ENCODE measurements around the gene TMEM45A.
"Not testable (repeated sequence)": the region's sequence is repeated elsewhere in the genome, so short reads cannot be mapped to it uniquely, and the experiment has no call there.

TMEM45A gene, protein sequence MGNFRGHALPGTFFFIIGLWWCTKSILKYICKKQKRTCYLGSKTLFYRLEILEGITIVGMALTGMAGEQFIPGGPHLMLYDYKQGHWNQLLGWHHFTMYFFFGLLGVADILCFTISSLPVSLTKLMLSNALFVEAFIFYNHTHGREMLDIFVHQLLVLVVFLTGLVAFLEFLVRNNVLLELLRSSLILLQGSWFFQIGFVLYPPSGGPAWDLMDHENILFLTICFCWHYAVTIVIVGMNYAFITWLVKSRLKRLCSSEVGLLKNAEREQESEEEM

DNA sequence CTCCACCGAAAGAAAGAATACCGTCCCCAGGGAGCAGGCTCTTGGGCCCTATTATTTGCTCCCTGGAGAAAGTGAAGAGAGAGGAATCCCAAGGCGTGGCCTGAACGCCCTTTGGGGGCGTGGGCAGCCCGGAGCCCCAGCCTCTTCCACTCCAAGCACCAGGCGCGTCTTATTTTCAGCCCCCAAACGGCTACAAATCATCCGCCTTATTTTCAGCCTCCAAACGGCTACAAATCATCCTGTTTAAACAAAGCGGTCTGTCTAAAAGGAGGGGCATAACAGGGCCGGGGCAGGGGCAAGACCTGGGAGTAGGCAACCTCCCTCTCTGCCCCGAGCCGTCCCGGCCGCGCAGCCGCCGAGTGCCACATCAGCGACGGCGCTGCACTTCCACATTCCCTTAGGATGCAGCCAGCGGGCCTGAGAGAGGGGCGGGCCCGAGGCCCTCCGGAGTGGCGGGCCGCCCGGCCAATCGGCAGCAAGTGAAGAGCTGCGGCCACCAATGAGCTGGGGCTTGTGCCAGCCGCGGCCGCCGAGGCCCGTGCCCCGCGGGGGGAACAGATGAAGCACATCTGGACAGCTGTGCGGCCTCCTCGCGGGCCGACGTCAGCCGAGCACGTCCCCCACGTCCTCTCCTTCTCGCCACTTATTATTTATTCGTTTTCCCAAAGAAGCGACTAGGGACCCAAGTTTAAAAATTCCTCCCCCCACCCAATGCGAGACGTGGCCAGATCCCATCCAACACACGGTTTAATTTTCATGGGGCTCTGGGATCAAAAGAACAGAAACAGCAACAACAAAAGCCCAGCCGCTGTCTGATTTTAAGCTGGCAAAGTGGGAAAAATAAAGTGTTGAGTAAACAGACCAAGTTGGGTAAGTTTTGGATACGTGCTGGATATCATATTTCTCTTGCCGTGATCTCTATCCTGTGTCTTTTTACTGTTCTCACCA is at the start of gene TMEM45A:
TMEM45A (plus strand) TSS at position 561 of the 948 bp plus-strand sequence. CDS start 62,593 bp downstream, outside the sequence.
- Mint-ChIP-seq H3K9me3 (no peaks in the 10 kb centered on the region), H3K27me3 (ENCODE audit: low read depth) (peaks cover 26% of the 10 kb centered on the region), H3K4me1 (ENCODE audit: low read depth) (peaks cover 10% of the 10 kb centered on the region), H3K27ac (no peak within 1 kb of the TSS), H3K4me3 (peak within 1 kb of the TSS; percentile 87), H3K36me3 (ENCODE audit: low read depth) (no peaks in the 10 kb centered on the region)
- peak; percentile 84 for DNase-seq (ENCODE audit: low spot score)

DNA sequence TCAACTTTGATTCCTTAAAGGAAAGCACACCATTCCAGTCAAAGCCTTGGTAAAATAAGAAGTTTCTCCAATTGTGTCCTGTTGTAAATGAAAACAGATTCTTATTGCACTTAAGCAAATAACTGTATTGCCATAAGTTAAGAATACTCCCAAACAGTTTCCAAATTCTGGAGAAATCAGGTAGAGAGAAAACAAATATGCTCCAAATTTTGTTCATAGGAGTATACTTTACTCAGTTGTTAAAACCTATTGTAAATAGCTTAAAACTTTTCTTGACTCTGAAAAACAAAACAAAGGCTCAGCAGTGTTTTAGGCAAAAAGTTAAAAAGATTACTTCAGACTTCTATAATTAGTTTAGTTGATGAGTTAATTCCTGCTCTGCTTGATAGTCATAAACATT is 48.7 kb upstream of the TMEM45A start:
- no peaks in the 10 kb centered on the region for H3K27me3 Mint-ChIP-seq (ENCODE audit: low read depth)
- H3K4me1 Mint-ChIP-seq (ENCODE audit: low read depth) = peaks cover 6% of the 10 kb centered on the region
- H3K36me3 Mint-ChIP-seq (ENCODE audit: low read depth) = no peaks in the 10 kb centered on the region
- H3K9me3 Mint-ChIP-seq = peaks cover 19% of the 10 kb centered on the region
- H3K4me3 Mint-ChIP-seq = no peak overlapping the region
- no peak overlapping the region for H3K27ac Mint-ChIP-seq
- no peak for DNase-seq (ENCODE audit: low spot score)

DNA sequence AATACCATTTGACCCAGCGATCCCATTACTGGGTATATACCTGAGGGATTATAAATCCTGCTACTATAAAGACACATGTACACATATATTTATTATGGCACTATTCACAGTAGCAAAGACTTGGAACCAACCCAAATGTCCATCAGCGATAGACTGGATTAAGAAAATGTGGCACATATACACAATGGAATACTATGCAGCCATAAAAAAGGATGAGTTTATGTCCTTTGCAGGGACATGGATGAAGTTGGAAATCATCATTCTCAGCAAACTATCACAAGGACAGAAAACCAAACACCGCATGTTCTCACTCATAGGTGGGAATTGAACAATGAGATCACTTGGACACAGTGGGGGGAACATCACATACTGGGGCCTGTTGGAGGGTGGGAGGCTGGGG is 45.4 kb upstream of the TMEM45A start:
- H3K4me3 Mint-ChIP-seq; H3K27ac Mint-ChIP-seq; DNase-seq (ENCODE audit: low spot score); H3K27me3 Mint-ChIP-seq (ENCODE audit: low read depth); H3K36me3 Mint-ChIP-seq (ENCODE audit: low read depth); H3K4me1 Mint-ChIP-seq (ENCODE audit: low read depth): not testable (repeated sequence)
- peaks cover 19% of the 10 kb centered on the region for H3K9me3 Mint-ChIP-seq

DNA sequence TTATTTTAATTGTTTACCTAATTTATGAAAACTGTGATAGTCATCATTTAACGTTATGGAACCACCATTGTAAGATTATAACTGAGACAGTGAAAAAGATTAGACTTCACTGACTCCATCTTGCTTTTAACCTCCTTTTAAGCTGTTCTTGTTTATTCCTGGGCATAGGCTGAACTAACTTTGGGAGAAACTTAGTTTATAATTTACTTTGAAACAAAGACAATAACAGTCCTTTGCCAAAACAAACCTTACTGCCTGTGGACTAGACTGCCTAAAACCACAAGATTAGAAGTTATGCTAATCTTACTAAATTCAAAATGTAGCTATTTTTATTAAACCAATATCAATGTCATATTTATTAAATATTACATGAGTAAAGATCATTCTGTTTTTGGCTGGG is 44.3 kb upstream of the TMEM45A start:
- no peak overlapping the region for H3K27ac Mint-ChIP-seq
- H3K36me3 Mint-ChIP-seq (ENCODE audit: low read depth) = no peaks in the 10 kb centered on the region
- no peak for DNase-seq (ENCODE audit: low spot score)
- H3K4me3 Mint-ChIP-seq = no peak overlapping the region
- no peaks in the 10 kb centered on the region for H3K4me1 Mint-ChIP-seq (ENCODE audit: low read depth)
- no peaks in the 10 kb centered on the region for H3K27me3 Mint-ChIP-seq (ENCODE audit: low read depth)
- peaks cover 19% of the 10 kb centered on the region for H3K9me3 Mint-ChIP-seq

DNA sequence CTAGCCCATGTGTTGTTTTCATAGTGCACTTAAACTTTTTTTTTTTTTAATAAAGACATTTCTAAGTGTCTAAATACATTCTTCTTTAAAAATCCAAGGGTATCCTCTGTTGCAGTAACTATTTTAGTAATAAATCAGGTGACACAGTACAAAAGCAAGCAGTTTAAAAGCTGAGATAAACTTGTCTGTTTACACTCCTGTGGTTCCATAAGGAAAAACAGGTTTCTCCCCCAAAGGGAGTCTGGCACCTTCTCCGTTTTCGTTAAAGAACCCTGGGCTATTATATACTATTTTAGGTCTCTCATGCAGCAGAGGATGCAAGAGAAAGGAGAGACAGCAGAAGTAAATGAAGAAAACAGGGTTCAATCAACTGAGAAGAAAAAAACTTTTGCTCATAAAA is 43.2 kb upstream of the TMEM45A start:
- no peak for DNase-seq (ENCODE audit: low spot score)
- Mint-ChIP-seq H3K4me3 (no peak overlapping the region), H3K9me3 (peaks cover 19% of the 10 kb centered on the region), H3K4me1 (ENCODE audit: low read depth) (no peaks in the 10 kb centered on the region), H3K36me3 (ENCODE audit: low read depth) (no peaks in the 10 kb centered on the region), H3K27ac (no peak overlapping the region), H3K27me3 (ENCODE audit: low read depth) (no peaks in the 10 kb centered on the region)

DNA sequence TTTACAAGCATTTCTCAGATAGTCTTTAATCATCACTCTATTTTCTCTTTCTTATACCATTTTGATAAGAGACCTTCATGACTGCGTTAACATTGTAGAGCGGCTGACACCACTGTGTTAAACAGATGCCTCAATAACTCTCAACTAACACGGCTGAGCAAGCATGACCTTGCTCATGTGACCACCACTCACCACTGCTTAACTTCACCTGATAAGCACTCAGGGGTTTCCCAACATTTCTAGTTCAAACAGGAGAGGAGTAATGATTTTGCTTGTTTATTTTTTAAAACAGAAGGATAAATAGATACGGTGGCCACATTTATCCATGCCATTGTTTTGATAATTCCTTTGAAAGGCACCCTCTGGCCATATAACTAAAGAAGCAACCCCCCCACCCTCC is 37.7 kb upstream of the TMEM45A start:
- Mint-ChIP-seq H3K27me3 (ENCODE audit: low read depth) (no peaks in the 10 kb centered on the region), H3K9me3 (no peaks in the 10 kb centered on the region), H3K4me1 (ENCODE audit: low read depth) (peaks cover 3% of the 10 kb centered on the region), H3K36me3 (ENCODE audit: low read depth) (no peaks in the 10 kb centered on the region), H3K27ac (no peak overlapping the region), H3K4me3 (no peak overlapping the region)
- DNase-seq (ENCODE audit: low spot score) = no peak

DNA sequence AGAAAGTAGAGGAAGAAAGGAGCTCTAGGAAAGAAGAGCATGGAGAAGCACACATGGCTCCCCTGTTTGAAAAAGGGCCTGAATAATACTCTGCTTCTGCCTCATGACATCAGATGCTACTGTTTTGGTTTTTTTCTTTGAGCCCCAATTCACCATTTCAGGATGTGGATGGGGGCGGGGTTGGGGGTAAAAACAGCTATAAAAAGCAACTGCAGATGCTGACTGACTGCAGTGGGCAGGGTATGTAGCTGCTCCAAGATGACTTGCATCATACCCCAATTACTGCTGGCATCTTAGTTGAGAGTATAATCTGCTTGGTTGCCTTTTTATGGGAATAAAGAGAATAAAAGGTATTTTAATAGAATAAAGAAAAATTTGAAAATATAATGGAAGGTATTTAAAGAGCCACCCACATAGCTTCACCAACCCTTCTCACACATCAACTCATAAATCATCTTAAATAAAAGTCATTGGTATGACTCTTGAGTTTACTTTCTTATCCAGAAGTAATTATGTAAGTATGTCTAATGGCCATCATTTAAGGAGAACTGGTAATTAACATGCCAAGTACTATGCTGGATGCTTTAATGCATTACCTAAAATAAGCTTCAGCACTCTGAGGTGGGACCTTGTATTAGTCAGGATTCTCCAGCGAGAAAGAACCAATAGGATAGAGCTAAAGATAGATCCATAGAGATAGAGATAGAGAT is 36.4 kb upstream of the TMEM45A start:
- no peak for DNase-seq (ENCODE audit: low spot score)
- H3K4me3 Mint-ChIP-seq = no peak overlapping the region
- H3K27ac Mint-ChIP-seq = no peak overlapping the region
- no peaks in the 10 kb centered on the region for H3K27me3 Mint-ChIP-seq (ENCODE audit: low read depth)
- H3K36me3 Mint-ChIP-seq (ENCODE audit: low read depth) = no peaks in the 10 kb centered on the region
- H3K4me1 Mint-ChIP-seq (ENCODE audit: low read depth) = peaks cover 3% of the 10 kb centered on the region
- no peaks in the 10 kb centered on the region for H3K9me3 Mint-ChIP-seq

DNA sequence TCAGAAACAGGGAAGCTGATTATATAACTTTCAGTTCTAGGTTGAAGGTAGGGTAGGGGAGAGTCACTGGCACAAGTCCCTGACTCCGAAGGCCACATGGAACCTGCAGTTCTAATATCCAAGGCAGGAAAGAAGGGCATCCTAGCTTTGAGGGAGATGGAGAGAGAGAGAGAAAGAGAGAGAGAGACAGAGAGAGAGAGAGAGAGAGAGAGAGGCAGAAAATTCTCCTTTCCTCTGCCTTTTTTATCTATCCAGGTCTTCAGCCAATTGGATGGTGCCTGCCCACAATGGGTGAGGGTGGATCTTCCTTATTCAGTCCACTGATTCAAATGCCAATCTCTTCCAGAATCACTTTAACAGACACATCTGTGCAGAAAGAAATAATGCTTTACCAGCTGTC is 35.7 kb upstream of the TMEM45A start:
- no peaks in the 10 kb centered on the region for H3K36me3 Mint-ChIP-seq (ENCODE audit: low read depth)
- H3K9me3 Mint-ChIP-seq = no peaks in the 10 kb centered on the region
- no peak overlapping the region for H3K4me3 Mint-ChIP-seq
- peaks cover 3% of the 10 kb centered on the region for H3K4me1 Mint-ChIP-seq (ENCODE audit: low read depth)
- no peaks in the 10 kb centered on the region for H3K27me3 Mint-ChIP-seq (ENCODE audit: low read depth)
- DNase-seq (ENCODE audit: low spot score) = no peak
- no peak overlapping the region for H3K27ac Mint-ChIP-seq

DNA sequence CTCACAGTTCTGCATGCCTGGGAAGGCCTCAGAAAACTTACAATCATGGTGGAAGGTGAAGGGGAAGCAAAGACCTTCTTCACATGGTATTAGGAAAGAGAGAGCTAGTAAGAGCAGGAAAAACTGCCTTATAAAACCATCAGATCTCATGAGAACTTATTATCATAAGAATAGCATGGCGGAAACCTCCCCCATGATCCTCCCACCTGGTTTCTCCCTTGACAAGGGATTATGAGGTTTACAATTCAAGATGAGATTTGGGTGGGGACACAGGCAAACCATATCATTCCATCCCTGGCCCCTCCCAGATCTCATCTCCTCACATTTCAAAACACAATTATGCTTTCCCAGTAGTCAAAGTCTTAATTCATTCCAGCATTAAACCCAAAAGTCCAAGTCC is 34.6 kb upstream of the TMEM45A start:
- Mint-ChIP-seq H3K4me1 (ENCODE audit: low read depth) (peaks cover 3% of the 10 kb centered on the region), H3K4me3 (no peak overlapping the region), H3K27me3 (ENCODE audit: low read depth) (no peaks in the 10 kb centered on the region), H3K27ac (no peak overlapping the region), H3K9me3 (no peaks in the 10 kb centered on the region), H3K36me3 (ENCODE audit: low read depth) (no peaks in the 10 kb centered on the region)
- no peak for DNase-seq (ENCODE audit: low spot score)

DNA sequence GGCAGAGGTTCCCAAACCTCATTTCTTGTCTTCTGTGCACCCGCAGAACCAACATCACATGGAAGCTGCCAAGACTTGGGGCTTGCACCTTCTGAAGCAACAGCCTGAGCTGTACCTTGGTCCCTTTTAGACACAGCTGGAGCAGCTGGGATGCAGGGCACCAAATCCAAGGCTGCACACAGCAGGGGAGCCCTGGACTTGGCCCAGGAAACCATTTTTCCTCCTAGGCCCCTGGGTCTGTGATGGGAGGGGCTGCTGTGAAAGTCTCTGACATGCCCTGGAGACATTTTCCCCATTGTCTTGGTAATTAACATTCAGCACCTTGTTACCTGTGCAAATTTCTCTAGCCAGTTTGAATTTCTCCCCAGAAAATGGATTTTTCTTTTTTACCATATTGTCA is 33.6 kb upstream of the TMEM45A start:
- no peaks in the 10 kb centered on the region for H3K36me3 Mint-ChIP-seq (ENCODE audit: low read depth)
- peaks cover 3% of the 10 kb centered on the region for H3K4me1 Mint-ChIP-seq (ENCODE audit: low read depth)
- H3K4me3 Mint-ChIP-seq = no peak overlapping the region
- H3K9me3 Mint-ChIP-seq = no peaks in the 10 kb centered on the region
- no peak for DNase-seq (ENCODE audit: low spot score)
- no peaks in the 10 kb centered on the region for H3K27me3 Mint-ChIP-seq (ENCODE audit: low read depth)
- no peak overlapping the region for H3K27ac Mint-ChIP-seq

DNA sequence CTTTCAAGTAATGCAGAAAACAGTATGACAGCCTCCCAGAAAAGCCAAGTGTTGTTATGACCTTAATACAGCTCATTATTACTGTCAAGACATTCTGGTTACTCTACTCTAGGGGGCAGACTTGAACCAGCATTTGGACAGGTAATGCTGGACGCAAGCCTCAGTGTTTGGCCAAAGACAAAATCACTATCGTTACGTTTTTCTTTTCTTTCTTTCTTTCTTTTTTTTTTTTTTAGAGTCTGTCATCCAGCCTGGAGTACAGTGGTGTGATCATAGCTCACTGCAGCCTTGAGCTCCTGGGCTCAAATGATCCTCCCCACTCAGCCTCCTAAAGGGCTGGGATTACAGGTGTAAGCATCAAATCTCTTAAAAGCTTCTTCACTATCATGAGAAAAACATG is 29.4 kb upstream of the TMEM45A start:
- Mint-ChIP-seq H3K9me3 (no peaks in the 10 kb centered on the region), H3K27ac (no peak overlapping the region), H3K4me3 (no peak overlapping the region), H3K36me3 (ENCODE audit: low read depth) (no peaks in the 10 kb centered on the region), H3K4me1 (ENCODE audit: low read depth) (peaks cover 7% of the 10 kb centered on the region), H3K27me3 (ENCODE audit: low read depth) (no peaks in the 10 kb centered on the region)
- DNase-seq (ENCODE audit: low spot score) = peak; percentile 10

DNA sequence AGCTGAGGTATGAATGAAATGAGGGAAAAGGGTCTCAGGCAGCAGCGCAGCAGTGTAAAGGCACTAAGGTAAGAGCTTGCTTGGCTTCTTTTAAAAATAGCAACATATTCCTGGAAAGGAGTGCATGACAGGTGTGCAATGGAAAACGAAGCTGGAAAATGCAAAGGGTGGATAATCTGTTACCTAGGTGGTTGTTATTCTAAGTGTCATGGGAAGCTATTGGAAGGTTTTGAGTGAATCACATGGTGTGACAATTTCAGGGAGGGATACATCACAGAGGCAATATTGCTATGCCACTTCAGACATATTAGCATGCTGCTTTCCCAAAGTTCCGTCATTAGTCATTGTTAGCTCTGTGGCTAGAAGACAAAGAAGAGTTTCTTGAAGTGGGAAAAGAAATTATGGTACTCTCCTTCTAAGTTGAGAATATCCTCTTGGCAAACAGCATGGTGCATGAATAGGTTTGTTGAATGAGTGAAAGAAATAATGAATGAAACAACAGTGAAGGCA is 28.7 kb upstream of the TMEM45A start:
- Mint-ChIP-seq H3K27ac (no peak overlapping the region), H3K9me3 (peaks cover 6% of the 10 kb centered on the region), H3K4me1 (ENCODE audit: low read depth) (peaks cover 7% of the 10 kb centered on the region), H3K27me3 (ENCODE audit: low read depth) (no peaks in the 10 kb centered on the region), H3K36me3 (ENCODE audit: low read depth) (no peaks in the 10 kb centered on the region), H3K4me3 (no peak overlapping the region)
- DNase-seq (ENCODE audit: low spot score) = no peak

DNA sequence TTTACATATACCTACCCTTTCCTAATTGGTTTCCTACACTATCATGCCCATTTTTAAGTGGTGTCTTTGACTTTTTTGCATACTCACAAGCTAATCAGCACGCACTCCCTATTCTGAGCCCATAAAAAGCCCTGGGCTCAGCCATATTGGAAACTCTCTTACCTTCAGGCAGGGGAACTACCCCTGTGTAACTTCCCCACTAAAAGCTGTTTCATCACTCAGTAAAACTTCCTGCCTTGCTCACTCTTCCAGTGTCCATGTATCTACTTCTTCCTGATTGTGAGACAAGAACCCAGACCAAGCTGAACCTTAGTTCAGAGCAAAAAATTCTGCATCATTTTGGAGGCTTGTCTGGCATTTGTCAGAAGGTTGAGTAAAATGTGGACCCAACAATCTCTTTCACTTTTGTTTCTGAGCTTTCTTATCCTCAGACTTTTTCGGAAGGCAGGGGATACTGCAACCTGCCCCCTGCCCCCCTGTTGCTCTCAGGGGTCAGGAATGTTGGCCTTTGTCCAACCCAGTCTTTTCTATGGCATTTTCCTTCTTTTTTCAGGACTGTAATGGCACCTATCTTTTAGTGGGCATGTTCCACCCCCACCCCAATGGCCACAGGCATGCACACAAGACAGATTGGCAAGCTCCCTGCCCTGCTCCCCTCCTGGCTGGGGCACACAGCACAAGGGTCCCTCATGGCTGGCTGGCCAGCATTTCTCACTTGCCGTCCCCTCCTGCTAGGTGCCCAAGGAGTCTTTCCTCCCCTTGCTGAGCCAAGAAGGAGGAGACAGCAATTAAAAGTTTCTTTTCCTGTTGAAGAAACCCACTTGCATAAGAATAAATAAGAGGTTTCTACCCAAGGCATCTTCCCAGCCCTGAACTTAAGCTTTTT is 26.3 kb upstream of the TMEM45A start:
- Mint-ChIP-seq H3K36me3 (ENCODE audit: low read depth) (no peaks in the 10 kb centered on the region), H3K27me3 (ENCODE audit: low read depth) (no peaks in the 10 kb centered on the region), H3K9me3 (peaks cover 12% of the 10 kb centered on the region), H3K4me1 (ENCODE audit: low read depth) (peaks cover 7% of the 10 kb centered on the region), H3K27ac (peak overlapping the region; percentile 60), H3K4me3 (peak overlapping the region; percentile 56)
- no peak for DNase-seq (ENCODE audit: low spot score)

Measured in T-helper 2 cell treated with Interferon-gamma antibody and Interleukin-4, amounts not matched to agents 5 μg/mL and 100 μg/mL, for 36 hours (primary cell).